CD4-positive, alpha-beta T cell treated with Interleukin-1 beta for 1 hour (primary cell): ENCODE data around the gene CHD2.

ENCODE experiments used
- DNase-seq, 2 donors: peaks; one replicate each; pipeline ENCODE4 v3.0.0-alpha.2; 2020 to 2022

The CHD2 gene

GRCh38 chr15:92963794-92964193, 63.7 kb downstream of the CHD2 start:
- no peak for DNase-seq

- DNase-seq = no peak
Observed at GRCh38 chr15:92968926-92969651, 69.0 kb downstream of the CHD2 start.

DNA sequence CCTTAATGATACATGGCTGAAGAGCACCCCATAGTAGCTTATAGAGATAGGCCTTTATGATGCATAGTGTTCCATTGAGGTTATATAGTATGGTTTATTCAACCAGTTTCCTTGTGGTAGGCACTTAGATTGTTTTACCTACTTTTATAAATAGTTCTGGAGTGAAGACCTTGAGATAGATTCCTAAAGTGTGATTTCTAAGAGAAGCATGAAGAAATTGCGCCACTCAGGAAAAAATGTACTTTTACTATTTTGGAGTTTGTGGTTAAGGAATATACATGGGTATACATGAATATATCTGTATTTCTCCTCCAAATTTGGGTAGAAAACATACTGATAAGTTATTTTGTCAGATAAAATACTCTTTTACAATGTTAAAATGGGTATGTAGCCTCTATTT, 70.5 kb downstream of the CHD2 start:
- DNase-seq = no peak

DNA sequence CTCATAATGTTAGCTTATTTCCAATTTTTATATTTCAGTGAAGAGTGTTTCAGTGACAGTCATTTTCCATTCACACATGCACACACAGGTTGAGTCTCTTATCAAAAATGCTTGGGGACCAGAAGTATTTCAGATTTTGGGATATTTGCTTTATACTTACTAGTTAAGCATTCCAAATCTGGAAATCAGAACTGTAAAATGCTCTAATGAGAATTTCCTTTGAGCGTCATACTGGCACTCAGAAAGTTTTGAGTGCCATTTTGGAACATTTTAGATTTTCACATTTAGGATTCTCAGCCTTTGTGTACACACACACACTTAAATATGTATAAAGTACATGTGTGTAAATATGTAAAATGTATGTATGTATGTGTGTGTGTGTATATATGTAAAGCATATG, 71.0 kb downstream of the CHD2 start:
- DNase-seq = no peak

- no peak for DNase-seq
Observed at GRCh38 chr15:92971713-92972112, 71.6 kb downstream of the CHD2 start.

DNA sequence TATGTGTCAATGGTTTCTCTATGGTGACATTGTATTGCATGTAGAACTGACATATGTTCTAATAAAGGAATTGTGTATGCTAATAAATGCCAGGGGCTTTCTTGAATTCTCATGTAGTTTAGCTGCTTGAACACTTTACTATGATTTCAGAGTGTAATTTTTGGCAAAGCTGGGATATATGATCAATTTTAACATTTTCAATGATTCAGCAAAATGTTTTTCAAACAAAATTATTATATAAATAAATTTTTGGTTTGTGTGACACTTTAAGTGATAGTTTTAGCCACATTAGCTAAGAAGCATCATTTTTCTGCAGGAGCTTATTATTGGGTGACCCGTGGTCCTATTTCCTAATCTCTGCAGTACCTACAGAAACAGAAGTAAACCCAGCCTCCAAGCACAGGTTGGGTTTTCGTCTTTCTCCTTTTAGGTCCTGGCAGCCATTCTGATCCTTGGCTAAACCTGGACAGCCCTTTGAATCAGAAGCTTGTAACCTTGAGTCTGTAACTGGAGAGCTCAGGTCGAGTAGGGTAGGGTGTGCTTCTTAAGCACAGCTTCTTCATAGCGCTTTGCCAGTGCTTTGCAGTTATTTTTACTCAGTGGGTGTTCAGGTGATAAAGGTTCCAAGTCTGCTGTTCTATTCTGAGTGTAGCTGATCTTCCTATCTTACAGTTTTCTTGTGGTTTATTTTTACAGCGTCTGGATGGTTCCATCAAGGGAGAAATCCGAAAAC, 74.2 kb downstream of the CHD2 start:
- DNase-seq = no peak

DNA sequence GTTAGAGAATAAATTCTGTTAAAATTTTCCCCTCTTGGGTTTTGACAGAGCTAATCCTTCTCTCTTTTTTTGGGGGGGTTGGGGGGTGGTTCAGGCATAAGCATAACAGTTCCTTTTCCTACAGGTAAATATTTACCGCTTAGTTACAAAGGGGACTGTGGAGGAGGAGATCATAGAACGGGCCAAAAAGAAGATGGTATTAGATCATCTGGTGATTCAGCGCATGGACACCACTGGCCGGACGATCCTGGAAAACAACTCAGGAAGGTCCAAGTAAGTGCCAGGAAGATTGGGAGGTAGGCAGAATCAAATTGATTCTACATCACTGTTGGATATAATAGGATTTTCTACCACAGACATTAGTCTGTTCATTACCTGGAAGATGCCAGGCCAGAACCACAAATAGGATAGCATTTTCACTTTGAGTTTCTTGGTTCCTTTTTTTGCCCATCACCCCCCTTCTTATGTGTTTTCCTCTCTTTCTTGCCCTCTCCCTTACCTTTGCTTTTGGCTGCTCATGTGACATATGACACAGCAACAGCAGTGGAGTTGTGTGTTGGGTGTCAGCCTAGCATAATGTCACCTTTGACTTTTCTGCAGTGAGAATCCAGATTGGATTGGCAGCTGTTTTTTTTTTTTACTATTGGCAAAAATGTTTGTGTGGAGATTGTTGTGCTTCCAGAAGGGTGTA, 79.0 kb downstream of the CHD2 start:
- DNase-seq = no peak

DNA sequence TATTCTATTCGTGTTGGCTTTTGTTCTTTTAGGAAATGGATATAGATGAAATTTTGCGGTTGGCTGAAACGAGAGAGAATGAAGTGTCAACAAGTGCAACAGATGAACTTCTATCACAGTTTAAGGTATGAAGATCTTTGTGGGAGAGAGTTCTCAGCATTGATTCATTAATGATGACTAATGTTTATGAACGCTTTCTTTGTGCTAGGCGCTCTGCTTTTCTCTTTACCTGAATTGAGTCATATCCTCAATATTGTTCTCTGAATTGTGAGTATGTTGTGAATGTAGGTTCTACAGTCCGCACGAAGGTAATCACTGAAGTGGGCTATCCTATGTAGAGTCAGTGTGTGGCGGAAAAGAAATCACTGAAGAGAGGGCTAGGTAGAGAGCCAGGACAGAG, 81.2 kb downstream of the CHD2 start:
- no peak for DNase-seq

GRCh38 chr15:92984161-92984560, 84.0 kb downstream of the CHD2 start:
- DNase-seq = no peak

DNA sequence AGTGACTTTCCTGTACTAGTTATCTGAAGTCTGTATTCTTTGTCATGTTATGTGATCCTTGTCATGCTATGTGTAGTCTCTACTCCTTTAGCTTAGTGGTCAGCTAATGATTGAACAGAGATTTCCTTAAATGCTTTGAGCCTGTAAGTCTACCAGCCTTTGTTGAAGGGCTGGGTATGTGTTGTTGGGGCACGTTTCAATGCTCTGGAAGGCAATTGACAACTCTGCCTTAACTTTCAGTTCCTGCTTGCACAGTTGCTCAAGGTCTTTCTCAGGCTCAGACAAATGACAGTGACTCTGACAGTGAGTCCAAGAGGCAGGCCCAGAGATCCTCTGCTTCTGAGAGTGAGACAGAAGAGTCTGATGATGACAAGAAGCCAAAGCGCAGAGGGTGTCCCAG, 89.3 kb downstream of the CHD2 start:
- DNase-seq = no peak

- DNase-seq = no peak
Observed at GRCh38 chr15:92990031-92990430, 89.9 kb downstream of the CHD2 start.

- DNase-seq = no peak
Observed at GRCh38 chr15:92992720-92993119, 92.6 kb downstream of the CHD2 start.

- no peak for DNase-seq
Observed at GRCh38 chr15:92997821-92998220, 97.7 kb downstream of the CHD2 start.

DNA sequence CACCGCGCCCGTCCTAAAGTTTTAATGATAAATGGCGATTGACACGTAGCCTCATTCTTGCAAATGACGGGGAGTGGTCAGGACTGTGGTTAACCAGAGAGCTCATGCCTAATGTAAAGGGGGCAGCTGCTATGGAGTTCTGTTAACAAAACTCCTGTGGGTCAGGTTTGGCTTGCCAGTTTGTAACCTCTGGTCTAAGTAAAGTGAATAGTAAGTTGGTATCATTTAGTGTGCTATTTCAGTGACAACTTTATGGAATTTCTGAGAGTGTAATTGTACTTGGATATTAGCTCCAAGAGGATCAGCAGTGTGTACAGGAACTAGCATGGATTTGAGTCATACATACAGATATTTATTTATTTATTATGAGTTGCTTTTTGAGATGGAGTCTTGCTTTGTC, 101.0 kb downstream of the CHD2 start:
- DNase-seq = no peak

GRCh38 chr15:93001881-93002280, 101.8 kb downstream of the CHD2 start:
- no peak for DNase-seq

DNA sequence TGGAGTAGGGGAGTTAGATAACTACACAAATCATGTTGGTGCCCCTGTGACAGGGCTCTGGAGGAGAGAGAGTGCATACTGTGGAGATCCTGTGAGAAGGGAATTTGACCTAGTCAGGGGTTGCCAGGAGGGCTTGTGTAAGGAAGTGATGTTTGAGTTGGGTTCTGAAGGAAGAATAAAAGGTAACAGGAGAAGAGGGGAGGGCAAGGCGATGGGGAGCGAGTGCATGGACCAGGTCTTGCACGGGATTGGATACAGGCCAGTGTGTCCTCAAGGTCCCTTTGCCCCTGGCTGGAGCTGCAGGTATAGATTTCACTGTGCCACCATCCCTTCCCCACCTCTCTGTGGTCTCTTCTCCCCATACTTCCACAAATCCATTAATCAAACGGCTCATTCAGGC, 105.0 kb downstream of the CHD2 start:
- DNase-seq = no peak

GRCh38 chr15:93007994-93008393, 107.9 kb downstream of the CHD2 start:
- DNase-seq = no peak

- no peak for DNase-seq
Observed at GRCh38 chr15:93012786-93013185, 112.7 kb downstream of the CHD2 start.

- no peak for DNase-seq
Observed at GRCh38 chr15:93017526-93017925, 117.4 kb downstream of the CHD2 start.

DNA sequence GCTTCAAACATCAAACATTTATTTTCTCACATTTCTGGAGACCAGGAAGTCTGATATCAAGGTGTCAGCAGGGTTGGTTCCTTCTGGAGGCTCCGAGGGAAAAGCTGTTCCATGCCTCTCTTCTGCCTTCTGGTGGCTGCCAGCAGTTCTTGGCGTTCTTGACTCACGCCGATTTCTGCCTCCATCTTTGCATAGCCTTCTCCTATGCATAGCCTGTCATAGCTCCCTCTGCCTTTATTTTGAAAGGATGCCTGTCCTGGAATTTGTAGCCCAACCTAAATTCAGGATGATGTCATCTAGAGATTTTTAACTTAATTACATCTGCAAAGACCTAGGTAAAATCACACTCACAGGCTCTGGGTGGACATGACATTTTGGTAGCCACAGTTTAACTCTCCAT, 118.5 kb downstream of the CHD2 start:
- no peak for DNase-seq

DNA sequence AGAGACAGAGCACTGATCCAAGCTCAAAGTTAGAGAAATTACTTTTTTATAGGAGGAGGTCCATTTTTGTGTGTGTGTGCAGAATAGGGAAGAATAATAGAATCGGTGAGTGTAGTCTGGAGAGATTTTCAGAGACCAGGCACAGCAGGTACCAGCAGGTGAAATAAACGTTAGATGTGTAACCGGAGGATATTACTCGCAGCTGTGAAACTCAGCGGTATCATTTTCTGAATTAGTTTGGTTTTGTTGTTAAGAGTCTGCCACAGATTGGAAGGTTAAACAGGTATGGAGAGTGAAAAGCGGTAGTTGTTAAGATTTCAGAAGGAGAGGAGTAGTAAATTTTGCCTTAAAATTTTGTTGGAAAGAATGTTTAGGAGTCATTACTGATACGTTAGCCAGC, 119.0 kb downstream of the CHD2 start:
- DNase-seq = no peak

GRCh38 chr15:93019971-93020370, 119.8 kb downstream of the CHD2 start:
- no peak for DNase-seq

DNA sequence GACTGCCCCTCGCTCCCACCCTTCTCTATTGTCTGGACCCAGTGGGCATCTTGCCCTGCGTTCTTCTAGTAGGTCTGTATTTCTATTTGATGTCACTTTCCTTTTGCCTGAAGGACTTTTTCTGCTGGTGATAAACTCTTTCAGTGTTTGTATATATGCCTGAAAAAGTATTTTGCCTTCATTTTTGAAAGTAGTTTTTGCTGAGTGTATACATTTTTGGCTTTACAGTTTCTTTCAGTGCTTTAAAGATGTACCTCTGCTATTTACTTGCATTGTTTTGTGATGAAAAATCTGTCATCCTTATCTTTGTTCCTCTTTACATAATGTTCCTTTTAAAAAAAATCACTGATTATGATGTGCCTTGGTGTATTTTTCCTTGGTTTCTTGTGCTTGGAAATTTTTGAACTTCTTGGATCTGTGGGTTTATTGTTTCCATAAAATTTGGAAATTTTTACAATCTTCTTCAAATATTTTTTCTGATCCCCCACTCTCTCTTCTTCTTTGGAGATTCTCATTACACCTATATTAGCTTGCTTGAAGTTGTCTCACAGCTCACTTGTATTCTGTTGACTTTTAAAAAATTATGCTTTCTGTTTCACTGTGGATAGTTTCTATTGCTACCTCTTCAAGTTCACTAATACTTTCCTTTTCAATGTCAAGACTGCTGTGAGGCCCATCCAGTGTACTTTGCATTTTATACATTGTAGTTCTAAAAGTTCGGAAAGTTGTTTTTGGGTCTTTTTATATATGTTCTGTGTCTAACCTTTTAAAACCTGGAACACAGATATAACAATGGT, 121.0 kb downstream of the CHD2 start:
- no peak for DNase-seq
